EL (cell line): ENCODE measurements around the gene GINM1.

Experiments
- DNase-seq: peaks from one replicate; pipeline ENCODE4 v3.0.0-alpha.2; 2016

Gene GINM1

DNA sequence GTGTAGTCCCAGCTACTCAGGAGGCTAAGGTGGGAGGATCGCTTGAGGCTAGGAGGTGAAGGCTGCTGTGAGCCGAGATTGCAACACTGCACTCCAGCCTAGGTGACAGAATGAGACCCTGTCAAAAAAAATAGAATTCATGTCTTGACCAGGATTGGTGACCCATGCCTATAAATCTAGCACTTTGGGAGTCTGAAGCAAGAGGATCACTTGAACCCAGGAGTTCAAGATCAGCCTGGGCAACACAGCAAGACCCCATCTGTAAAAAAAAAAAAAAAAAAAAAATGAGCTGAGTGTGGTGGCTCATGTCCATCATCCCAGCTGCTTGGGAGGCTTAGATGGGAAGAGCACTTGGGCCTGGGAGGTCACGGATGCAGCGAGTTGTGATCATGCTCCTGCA is 34.3 kb downstream of the GINM1 start:
- no peak for DNase-seq

- DNase-seq = no peak
These were observed 42.3 kb downstream of the GINM1 start for GRCh38 chr6:149608381-149608982.

DNA sequence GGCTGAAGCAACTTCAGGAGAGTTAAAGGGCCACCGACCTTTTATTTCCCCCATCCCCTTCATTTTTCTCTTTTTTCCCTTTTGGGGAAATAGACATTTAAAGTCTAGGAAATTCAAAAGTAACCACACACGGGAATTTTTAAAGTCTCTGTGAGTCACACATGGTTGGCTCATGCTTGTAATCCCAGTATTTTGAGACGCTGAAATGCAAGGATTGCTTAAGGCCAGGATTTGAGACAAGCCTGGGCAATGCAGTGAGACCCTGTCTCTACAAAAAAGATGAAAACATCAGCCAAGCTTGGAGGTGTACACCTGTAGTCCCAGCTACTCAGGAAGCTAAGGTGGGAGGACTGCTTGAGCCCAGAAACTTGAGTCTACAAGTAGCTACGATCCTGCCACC is 48.2 kb downstream of the GINM1 start:
- DNase-seq = peak; percentile 13

DNA sequence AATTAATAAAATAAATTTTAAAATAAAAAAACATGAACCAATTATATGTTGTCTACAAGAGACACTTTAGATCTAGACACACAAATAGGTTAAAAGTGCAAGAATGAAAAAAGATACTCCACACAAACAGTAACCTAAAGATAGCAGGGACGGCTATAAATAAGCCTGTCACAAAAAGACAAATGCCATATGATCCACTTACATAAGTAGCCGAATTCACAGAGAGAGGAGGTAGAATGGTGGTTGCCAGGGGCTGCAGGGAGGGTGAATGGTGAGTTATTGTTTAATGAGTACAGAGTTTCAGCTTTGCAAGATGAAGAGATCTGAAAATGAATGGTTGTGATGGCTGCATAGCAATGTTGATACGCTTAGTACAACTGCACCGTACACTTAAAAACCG is 49.6 kb downstream of the GINM1 start:
- DNase-seq = no peak

DNA sequence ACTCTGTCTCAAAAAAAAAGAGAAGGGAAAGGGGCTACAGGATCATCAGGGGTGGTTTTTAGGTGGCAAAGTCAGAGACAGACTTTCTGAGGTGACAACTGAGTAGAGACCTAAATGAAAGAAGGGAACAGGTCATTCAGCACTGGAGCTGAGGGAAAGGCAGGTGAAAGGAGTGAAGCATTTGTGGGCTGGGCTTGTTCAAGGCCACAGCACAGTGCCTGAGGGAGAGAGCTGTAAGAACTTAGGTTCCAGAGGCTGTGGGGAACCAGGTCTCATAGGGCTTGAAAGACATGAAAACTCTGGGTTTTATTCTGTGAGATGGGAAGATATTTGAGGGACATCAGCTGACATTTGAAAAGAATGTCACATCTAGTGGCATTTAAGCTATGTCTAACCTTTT is 61.5 kb downstream of the GINM1 start:
- no peak for DNase-seq

GRCh38 chr6:149628875-149629510 is 62.8 kb downstream of the GINM1 start:
- DNase-seq = no peak

GRCh38 chr6:149634315-149634714 is 68.1 kb downstream of the GINM1 start:
- DNase-seq = no peak

GRCh38 chr6:149636124-149636523 is 69.9 kb downstream of the GINM1 start:
- peak; percentile 78 for DNase-seq
